Measurements from ENCODE around the gene LILRB5.
A peak's percentile ranks its signal among the peaks of the same experiment; 100 is the strongest.
"Not testable (repeated sequence)": the region's sequence is repeated elsewhere in the genome, so short reads cannot be mapped to it uniquely, and the experiment has no call there.

The LILRB5 gene

GRCh38 chr19:54240372-54241336 is 16.4 kb downstream of the LILRB5 start:
- not testable (repeated sequence) for DNase-seq

GRCh38 chr19:54239491-54240371 is 17.3 kb downstream of the LILRB5 start:
- not testable (repeated sequence) for DNase-seq

GRCh38 chr19:54233941-54234340 is 23.1 kb downstream of the LILRB5 start:
- DNase-seq, result no peak

- DNase-seq, result peak; percentile 43
Measured at GRCh38 chr19:54231077-54231931, 25.8 kb downstream of the LILRB5 start.

GRCh38 chr19:54230031-54230430 is 27.0 kb downstream of the LILRB5 start:
- no peak for DNase-seq

GRCh38 chr19:54229146-54229545 is 27.9 kb downstream of the LILRB5 start:
- no peak for DNase-seq

GRCh38 chr19:54224619-54225018 is 32.5 kb downstream of the LILRB5 start:
- not testable (repeated sequence) for DNase-seq

- DNase-seq, result not testable (repeated sequence)
Measured at GRCh38 chr19:54223937-54224281, 33.2 kb downstream of the LILRB5 start.

GRCh38 chr19:54223277-54223936 is 33.7 kb downstream of the LILRB5 start:
- DNase-seq, result not testable (repeated sequence)

- not testable (repeated sequence) for DNase-seq
Measured at GRCh38 chr19:54222474-54223276, 34.4 kb downstream of the LILRB5 start, which contains the start of gene LILRB3. TSS of gene LILRB3 (minus strand) at chr19:54223007. CDS start at chr19:54222976, 31 bp downstream.

- DNase-seq, result not testable (repeated sequence)
Measured at GRCh38 chr19:54221947-54222346, 35.1 kb downstream of the LILRB5 start.

- DNase-seq, result not testable (repeated sequence)
Measured at GRCh38 chr19:54219702-54220101, 37.4 kb downstream of the LILRB5 start.

GRCh38 chr19:54218960-54219661 is 38.0 kb downstream of the LILRB5 start:
- no peak for DNase-seq

GRCh38 chr19:54218259-54218658 is 38.8 kb downstream of the LILRB5 start:
- no peak for DNase-seq

GRCh38 chr19:54217517-54218247 is 39.4 kb downstream of the LILRB5 start:
- DNase-seq, result not testable (repeated sequence)

- DNase-seq, result no peak
Measured at GRCh38 chr19:54216869-54217268, 40.2 kb downstream of the LILRB5 start.

GRCh38 chr19:54214734-54215133 is 42.3 kb downstream of the LILRB5 start:
- not testable (repeated sequence) for DNase-seq

- not testable (repeated sequence) for DNase-seq
Measured at GRCh38 chr19:54214217-54214616, 42.9 kb downstream of the LILRB5 start.

- no peak for DNase-seq
Measured at GRCh38 chr19:54211235-54211634, 45.8 kb downstream of the LILRB5 start.
